H1 (cell line): ENCODE measurements around the gene MRFAP1. TPM values are rescaled to one million over a fixed set of nuclear protein-coding genes. Genes with fewer than 3 reads are reported as not detected.

Source experiments
- CEBPB ChIP-seq: IDR thresholded peaks from 2 replicates; pipeline ENCODE4 v1.6.1; 2012; ENCODE audit warnings: low read depth, low read length
- CREB1 ChIP-seq: IDR thresholded peaks from 2 replicates; pipeline ENCODE4 v1.6.1; 2012; ENCODE audit warnings: inconsistent platforms
- EGR1 ChIP-seq: IDR thresholded peaks from 2 replicates; pipeline ENCODE4 v1.6.1; 2011; ENCODE audit warnings: low read depth, low read length, borderline replicate concordance
- MAFK ChIP-seq: IDR thresholded peaks from 2 replicates; pipeline ENCODE4 v1.6.1; 2012; ENCODE audit warnings: low read depth, mild to moderate bottlenecking, improper control_type of control experiment, low read length
- RNF2 ChIP-seq: fragments of 200-900, 300-1000 bp; sonication (generic); IDR thresholded peaks from 2 replicates; pipeline ENCODE4 v1.7.1; 2016; ENCODE audit warnings: borderline replicate concordance, low read depth, mild to moderate bottlenecking, antibody characterized with exemption, low read length; ENCODE audit not compliant: poor library complexity, severe bottlenecking; ENCODE audit errors: missing control alignments
- SAP30 ChIP-seq: fragments of 300-600 bp; sonication (generic); IDR thresholded peaks from 2 replicates; pipeline ENCODE4 v1.7.1; 2012; ENCODE audit warnings: low read length, moderate library complexity, mild to moderate bottlenecking, inconsistent platforms; ENCODE audit not compliant: insufficient read depth, insufficient replicate concordance
- SP4 ChIP-seq: IDR thresholded peaks from 2 replicates; pipeline ENCODE4 v1.6.1; 2012; ENCODE audit warnings: low read length, inconsistent platforms
- polyA plus RNA-seq, 7 experiments: library from polyadenylated mRNA; depleted of rRNA in 3 of 7; stranded (reverse) in 5 of 7; unstranded in 2 of 7; fragments of >200 nt in 5 of 7; fragments of 200-250 nt in 2 of 7; gene quantifications; 1 replicate in 5 of 7; 2 replicates in 1 of 7; 4 replicates in 1 of 7; pipeline versions ENCODE4 v1.2.1 to v1.2.3, GENCODE V29; 2011 to 2013; ENCODE audit warnings: missing spikeins in 2 of 7, mixed read lengths in 2 of 7
- total RNA-seq: library from RNA; stranded (reverse); fragmentation: NEBNext Ultra II Directional; extraction: Animal tissue kit (Norgen Biotek cat#: 25700); gene quantifications from 2 replicates; pipeline ENCODE4 v1.2.1, GENCODE V29; 2021
- TF ChIP-seq, protein P1 (sequence below): fragments of 300-600 bp; sonication (generic); IDR thresholded peaks from 2 replicates; pipeline ENCODE4 v1.7.1; 2012; ENCODE audit warnings: low read length, moderate library complexity, mild to moderate bottlenecking, inconsistent platforms; ENCODE audit not compliant: insufficient replicate concordance

The MRFAP1 gene
- total and polyA plus RNA-seq, 2 of the 8 experiments (the other 6 are each of a cell fraction or from before 2014, with no cell fraction given): 108 to 307 TPM

DNA sequence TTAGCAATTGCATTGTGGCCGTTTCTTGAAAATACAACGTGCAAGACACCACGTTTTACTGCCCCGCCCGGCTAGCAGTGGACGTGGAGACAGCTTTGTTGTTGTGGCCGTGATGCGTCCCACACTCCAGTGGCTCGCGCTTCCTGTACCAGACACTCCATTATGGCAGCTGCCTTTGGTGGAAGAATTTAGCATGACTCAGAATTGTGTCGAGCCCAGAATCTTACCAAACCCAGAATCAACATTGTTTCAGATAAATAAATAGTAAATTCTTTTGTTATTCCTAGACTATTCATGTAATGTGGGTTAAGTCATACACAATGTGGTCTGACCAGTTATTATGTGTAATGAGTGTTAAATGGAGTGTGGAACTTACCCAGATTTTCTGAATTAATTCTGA lies 27.9 kb downstream of the MRFAP1 start (continued):
- TF ChIP-seq, protein P1, sequence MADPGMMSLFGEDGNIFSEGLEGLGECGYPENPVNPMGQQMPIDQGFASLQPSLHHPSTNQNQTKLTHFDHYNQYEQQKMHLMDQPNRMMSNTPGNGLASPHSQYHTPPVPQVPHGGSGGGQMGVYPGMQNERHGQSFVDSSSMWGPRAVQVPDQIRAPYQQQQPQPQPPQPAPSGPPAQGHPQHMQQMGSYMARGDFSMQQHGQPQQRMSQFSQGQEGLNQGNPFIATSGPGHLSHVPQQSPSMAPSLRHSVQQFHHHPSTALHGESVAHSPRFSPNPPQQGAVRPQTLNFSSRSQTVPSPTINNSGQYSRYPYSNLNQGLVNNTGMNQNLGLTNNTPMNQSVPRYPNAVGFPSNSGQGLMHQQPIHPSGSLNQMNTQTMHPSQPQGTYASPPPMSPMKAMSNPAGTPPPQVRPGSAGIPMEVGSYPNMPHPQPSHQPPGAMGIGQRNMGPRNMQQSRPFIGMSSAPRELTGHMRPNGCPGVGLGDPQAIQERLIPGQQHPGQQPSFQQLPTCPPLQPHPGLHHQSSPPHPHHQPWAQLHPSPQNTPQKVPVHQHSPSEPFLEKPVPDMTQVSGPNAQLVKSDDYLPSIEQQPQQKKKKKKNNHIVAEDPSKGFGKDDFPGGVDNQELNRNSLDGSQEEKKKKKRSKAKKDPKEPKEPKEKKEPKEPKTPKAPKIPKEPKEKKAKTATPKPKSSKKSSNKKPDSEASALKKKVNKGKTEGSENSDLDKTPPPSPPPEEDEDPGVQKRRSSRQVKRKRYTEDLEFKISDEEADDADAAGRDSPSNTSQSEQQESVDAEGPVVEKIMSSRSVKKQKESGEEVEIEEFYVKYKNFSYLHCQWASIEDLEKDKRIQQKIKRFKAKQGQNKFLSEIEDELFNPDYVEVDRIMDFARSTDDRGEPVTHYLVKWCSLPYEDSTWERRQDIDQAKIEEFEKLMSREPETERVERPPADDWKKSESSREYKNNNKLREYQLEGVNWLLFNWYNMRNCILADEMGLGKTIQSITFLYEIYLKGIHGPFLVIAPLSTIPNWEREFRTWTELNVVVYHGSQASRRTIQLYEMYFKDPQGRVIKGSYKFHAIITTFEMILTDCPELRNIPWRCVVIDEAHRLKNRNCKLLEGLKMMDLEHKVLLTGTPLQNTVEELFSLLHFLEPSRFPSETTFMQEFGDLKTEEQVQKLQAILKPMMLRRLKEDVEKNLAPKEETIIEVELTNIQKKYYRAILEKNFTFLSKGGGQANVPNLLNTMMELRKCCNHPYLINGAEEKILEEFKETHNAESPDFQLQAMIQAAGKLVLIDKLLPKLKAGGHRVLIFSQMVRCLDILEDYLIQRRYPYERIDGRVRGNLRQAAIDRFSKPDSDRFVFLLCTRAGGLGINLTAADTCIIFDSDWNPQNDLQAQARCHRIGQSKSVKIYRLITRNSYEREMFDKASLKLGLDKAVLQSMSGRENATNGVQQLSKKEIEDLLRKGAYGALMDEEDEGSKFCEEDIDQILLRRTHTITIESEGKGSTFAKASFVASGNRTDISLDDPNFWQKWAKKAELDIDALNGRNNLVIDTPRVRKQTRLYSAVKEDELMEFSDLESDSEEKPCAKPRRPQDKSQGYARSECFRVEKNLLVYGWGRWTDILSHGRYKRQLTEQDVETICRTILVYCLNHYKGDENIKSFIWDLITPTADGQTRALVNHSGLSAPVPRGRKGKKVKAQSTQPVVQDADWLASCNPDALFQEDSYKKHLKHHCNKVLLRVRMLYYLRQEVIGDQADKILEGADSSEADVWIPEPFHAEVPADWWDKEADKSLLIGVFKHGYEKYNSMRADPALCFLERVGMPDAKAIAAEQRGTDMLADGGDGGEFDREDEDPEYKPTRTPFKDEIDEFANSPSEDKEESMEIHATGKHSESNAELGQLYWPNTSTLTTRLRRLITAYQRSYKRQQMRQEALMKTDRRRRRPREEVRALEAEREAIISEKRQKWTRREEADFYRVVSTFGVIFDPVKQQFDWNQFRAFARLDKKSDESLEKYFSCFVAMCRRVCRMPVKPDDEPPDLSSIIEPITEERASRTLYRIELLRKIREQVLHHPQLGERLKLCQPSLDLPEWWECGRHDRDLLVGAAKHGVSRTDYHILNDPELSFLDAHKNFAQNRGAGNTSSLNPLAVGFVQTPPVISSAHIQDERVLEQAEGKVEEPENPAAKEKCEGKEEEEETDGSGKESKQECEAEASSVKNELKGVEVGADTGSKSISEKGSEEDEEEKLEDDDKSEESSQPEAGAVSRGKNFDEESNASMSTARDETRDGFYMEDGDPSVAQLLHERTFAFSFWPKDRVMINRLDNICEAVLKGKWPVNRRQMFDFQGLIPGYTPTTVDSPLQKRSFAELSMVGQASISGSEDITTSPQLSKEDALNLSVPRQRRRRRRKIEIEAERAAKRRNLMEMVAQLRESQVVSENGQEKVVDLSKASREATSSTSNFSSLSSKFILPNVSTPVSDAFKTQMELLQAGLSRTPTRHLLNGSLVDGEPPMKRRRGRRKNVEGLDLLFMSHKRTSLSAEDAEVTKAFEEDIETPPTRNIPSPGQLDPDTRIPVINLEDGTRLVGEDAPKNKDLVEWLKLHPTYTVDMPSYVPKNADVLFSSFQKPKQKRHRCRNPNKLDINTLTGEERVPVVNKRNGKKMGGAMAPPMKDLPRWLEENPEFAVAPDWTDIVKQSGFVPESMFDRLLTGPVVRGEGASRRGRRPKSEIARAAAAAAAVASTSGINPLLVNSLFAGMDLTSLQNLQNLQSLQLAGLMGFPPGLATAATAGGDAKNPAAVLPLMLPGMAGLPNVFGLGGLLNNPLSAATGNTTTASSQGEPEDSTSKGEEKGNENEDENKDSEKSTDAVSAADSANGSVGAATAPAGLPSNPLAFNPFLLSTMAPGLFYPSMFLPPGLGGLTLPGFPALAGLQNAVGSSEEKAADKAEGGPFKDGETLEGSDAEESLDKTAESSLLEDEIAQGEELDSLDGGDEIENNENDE: no peak
- no peak for TF ChIP-seq SAP30
- no peak for TF ChIP-seq SP4
- no peak for TF ChIP-seq CREB1
- no peak for TF ChIP-seq EGR1
- TF ChIP-seq CEBPB: no peak
- no peak for TF ChIP-seq MAFK
- no peak for TF ChIP-seq RNF2
